GM18517 (cell line): ENCODE results near the gene AGXT2.
"Not testable (repeated sequence)": the region's sequence is repeated elsewhere in the genome, so short reads cannot be mapped to it uniquely, and the experiment has no call there.

Experiments used
- ATAC-seq: cut with Tn5 transposase; IDR thresholded peaks from one replicate; pipeline ENCODE4 v1.9.1; 2021; ENCODE audit warnings: mild to moderate bottlenecking, moderate library complexity; ENCODE audit not compliant: unreplicated experiment

AGXT2 gene

DNA sequence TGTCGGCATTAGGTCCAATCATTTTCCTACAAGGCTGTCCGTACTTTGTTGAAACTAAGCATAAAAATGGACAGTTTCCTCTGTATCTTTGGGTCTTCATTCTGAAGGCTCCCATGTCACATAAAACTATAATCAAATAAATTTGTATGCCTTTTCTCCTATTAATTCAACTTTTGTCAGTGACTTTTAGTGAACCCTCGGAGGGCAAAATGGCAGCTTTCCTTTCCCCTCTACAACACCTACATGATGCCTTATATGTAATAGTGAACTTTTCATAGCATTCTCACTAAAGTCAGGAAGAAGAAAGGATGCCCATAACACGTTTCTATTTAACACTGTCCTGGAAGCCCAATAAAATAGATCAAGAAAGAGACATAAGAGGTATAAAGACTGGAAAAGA lies 5.1 kb upstream of the AGXT2 start:
- no peak for ATAC-seq

DNA sequence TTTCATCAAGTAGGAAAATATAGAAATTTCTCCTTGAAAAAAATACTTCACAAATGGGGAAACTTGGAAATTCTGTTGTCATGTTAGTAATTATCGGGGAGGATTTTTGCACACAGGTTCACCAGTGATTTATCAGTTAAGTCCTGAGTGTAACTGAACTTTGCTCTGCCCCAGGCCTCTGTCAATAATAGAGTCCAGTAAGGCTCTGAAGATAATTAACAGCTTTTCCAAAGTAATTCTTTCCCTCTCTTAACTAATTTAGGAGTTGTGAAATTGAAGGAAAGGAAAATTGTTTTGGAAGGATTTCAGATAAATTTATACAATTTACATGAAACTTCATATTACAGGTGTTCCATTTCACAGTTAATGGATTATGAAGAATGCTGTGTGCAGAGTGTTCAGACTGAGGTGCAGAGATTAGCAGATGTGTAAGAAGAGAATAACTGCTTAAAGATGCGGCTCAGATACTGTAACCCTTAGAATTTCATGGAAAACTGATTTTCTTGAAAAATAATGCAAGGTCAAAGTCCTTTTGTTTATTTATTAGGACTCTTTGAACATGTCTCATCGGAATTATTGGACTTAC lies 2.9 kb upstream of the AGXT2 start:
- ATAC-seq: no peak

DNA sequence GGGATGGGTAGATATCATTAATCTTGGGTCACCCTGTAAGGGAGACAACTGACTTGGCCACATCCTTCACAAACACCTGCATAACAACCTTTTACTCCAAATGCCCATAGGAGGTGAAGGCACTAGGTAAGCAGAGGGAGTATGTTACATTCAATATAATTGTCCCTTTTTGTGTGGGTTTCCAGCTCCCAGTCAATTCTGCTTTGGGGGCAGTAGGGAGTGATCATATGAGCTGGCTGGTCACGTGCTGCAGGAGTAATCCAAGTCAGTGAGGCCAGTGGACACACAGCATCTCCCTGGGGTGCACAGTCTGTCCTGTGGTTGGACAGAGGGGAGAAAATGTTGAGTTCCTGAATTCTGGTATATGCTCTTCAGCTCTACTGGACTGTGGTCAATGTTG lies 1.2 kb upstream of the AGXT2 start:
- ATAC-seq: no peak

GRCh38 chr5:35046774-35047173 lies 975 bp downstream of the AGXT2 start:
- ATAC-seq: no peak

- ATAC-seq: no peak
These were observed 2.5 kb downstream of the AGXT2 start for GRCh38 chr5:35045280-35045679.

GRCh38 chr5:35044649-35045048 lies 3.1 kb downstream of the AGXT2 start:
- no peak for ATAC-seq

DNA sequence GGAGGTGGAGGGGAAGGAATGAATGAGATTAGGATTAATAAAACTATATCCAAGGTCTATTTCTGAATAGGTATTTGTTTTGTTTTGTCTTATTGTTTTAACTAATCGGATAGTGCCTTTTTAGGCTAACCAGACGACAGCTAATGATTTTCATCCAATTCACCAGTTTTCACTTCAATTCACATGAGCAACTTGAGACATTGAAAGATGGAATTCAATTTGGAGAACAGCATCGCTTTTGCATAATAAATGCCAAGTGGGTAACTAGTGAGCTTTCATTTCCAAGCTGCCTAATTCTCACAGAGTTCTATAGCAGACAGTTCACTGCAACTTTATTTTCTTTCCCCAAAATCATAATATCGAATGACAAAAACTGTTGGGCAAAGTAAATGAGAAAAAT lies 5.0 kb downstream of the AGXT2 start:
- no peak for ATAC-seq

- ATAC-seq: no peak
These were observed 6.5 kb downstream of the AGXT2 start for GRCh38 chr5:35041261-35041660.

GRCh38 chr5:35038891-35039290 lies 8.9 kb downstream of the AGXT2 start:
- ATAC-seq: no peak

- no peak for ATAC-seq
These were observed 11.2 kb downstream of the AGXT2 start for GRCh38 chr5:35036536-35036935.

DNA sequence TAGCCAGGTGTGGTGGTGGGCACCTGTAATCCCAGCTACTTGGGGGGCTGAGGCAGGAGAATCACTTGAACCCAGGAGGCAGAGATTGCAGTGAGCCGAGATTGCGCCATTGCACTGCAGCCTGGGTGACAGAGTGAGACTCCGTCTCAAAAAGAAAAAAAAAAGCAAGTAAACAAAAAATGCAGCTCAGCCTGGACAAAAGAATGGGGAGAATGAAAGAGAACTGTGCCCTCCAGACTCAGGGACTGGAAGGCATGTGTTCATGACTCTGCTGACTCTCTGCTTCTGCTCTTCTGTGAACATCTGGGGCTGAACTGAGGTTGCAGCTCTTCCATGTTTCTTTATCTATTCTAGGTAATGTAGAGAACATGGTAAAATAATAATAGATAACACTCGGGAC lies 11.8 kb downstream of the AGXT2 start:
- not testable (repeated sequence) for ATAC-seq

DNA sequence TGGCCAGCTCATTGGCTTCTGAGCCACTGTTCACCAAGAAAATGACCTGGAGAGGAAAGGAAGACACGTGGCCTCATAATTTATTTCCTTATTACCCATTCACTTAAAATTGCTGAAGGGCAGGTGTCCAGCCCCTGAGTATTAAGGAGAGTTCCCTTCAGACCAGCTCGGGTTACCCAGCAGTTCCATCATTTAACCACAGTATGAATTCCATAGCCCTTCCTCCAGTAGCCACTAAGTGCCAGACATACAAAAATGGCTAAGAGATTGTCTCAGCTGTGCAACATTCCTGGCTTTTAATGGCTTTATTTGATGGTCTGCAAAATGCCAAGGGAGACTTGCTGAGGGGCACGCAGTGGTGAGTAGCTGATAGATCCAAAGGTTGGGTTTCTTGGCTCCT lies 12.5 kb downstream of the AGXT2 start:
- ATAC-seq: no peak

GRCh38 chr5:35032356-35032755 lies 15.4 kb downstream of the AGXT2 start:
- no peak for ATAC-seq

- no peak for ATAC-seq
These were observed 16.5 kb downstream of the AGXT2 start for GRCh38 chr5:35031276-35031675.

GRCh38 chr5:35030426-35031100 lies 17.2 kb downstream of the AGXT2 start:
- ATAC-seq: no peak

DNA sequence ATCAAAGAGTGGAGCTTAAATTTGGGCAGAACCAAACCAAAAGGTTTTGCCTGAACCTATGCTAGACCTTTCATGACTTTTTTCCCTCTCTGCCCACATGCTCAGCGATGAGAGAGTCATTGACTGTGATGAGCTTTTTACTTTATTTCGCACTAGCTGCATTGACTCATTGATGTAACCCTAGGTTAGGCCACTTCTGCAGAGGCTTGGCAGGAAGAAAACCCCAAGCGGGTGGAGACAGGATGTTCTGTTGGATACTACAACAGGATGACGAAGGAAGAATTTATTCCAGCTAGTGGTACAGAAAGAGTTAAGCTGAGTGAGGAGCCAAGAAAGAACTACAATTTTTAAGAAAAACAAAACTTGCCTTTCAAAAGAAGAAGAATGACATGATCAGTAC lies 18.4 kb downstream of the AGXT2 start:
- no peak for ATAC-seq

DNA sequence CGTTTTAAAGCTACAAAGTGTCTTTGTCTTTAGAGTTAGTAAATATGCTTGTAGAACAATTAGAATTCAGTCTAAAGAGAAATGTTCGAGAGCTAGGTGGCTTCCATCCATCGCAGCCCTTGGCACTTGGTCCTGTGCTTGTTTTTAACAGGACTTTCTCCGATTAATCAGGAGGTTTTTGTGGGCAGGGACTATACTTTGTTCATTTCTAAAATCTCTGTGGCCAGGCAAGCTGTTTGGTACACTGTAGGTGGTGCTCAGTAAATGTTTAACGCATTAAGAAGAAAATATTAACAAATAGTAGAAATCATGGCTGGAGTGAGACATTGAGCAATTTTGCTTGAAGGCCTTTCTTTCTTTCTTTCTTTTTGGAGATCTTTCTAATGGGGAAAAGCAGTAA lies 20.8 kb downstream of the AGXT2 start:
- no peak for ATAC-seq

GRCh38 chr5:35026280-35026840 lies 21.4 kb downstream of the AGXT2 start:
- ATAC-seq: no peak

DNA sequence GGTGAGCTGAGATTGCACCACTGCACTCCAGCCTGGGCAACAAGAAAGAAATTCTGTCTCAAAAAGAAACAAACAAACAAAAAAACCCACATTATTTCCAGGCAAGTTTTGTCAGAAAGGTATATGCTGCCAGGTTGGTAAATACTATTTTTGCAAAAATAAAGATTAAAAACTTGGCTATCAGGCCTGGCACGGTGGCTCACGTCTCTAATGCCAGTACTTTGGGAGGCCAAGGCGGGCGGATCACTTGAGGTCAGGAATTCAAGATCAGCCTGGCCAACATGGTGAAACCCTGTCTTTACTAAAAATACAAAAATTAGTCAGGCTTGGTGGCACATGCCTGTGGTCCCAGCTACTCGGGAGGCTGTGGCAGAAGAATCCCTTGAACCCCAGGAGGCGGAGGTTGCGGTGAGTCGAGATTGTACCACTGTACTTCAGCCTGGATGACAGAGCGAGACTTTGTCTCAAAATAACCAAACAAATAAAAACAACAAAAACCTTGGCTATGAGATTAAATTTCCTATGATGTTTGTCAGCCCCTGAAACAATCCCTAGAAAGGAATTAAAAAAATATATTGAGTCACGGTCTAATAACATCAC lies 22.7 kb downstream of the AGXT2 start:
- no peak for ATAC-seq

DNA sequence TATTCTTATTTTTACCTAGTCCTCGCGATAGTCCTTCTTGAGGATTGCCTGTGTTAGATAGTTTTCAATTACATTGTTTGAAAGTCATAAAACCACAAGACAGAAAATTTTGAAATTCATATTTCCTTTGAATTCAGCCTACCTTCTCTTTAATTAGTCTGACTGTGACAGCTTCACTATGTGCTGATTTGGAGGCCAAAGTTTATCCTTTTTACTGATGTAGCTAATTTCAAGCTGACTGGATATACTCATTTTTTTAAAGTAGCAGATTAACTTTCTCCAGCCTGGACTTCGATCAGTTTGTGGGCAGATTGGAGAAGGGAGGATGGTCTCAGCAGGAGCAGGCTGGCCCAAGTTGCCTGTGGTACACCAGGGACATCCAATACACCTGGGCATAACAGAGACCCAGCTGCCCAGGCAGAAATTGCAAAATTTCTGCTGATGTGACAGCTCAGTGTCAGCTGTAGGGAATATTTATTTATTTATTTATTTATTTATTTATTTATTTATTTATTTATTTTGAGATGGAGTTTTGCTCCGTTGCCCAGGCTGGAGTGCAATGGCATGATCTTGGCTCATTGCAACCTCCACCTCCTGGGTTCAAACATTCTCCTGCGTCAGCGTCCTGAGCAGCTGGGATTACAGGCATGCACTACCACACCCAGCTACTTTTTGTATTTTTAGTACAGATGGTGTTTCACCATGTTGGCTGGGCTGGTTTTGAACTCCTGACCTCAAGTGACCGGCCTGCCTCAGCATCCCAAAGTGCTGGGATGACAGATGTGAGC lies 24.2 kb downstream of the AGXT2 start:
- no peak for ATAC-seq
